H1 (cell line): Measurements from ENCODE around the gene XPNPEP1. TPM values are rescaled to one million over a fixed set of nuclear protein-coding genes. Genes with fewer than 3 reads are reported as not detected.

ENCODE experiments used
- CTCF ChIA-PET: fragments of 300-600 bp; sonication (Branson Sonifier 250); formaldehyde crosslinking; loops from one replicate; lab custom pipeline; 2021; ENCODE audit not compliant: partially characterized antibody; lab: Charles Lee
- POLR2A ChIA-PET: fragments of 300-600 bp; sonication (Branson Sonifier 250); formaldehyde crosslinking; loops from one replicate; lab custom pipeline; 2021; ENCODE audit warnings: inconsistent platforms; ENCODE audit not compliant: partially characterized antibody; lab: Charles Lee
- DNase-seq, 2 experiments: peaks; one replicate each; pipeline versions ENCODE4 v3.0.0 to v3.0.0-alpha.2; 2010 to 2022; ENCODE audit warnings: low spot score in 2 of 2, low read depth in 1 of 2, mixed read lengths in 1 of 2
- FAIRE-seq: peaks from 2 replicates; lab custom pipeline; 2011; peaks lifted over from hg19 to GRCh38; lab: Jason Lieb, UNC
- H2AFZ ChIP-seq: 2 replicates; pipeline ENCODE4 v1.8.1; 2012; ENCODE audit warnings: low read length, inconsistent platforms
- H2AK5ac ChIP-seq: 2 replicates; pipeline ENCODE4 v1.6.1; 2013; ENCODE audit warnings: low read depth, low read length
- H2BK120ac ChIP-seq: replicated peaks from 2 replicates; pipeline ENCODE3; 2013; ENCODE audit warnings: low read depth, low read length, inconsistent platforms
- H2BK12ac ChIP-seq: 2 replicates; pipeline ENCODE4 v1.6.1; 2013; ENCODE audit warnings: low read depth, low read length
- H2BK15ac ChIP-seq: 2 replicates; pipeline ENCODE4 v1.6.1; 2013; ENCODE audit warnings: low read length
- H2BK20ac ChIP-seq: 2 replicates; pipeline ENCODE4 v1.6.1; 2013; ENCODE audit warnings: low read length
- H2BK5ac ChIP-seq: 2 replicates; pipeline ENCODE4 v1.6.1; 2013; ENCODE audit warnings: low read depth, low read length
- H3K14ac ChIP-seq: 2 replicates; pipeline ENCODE4 v1.6.1; 2013; ENCODE audit warnings: inconsistent platforms; ENCODE audit not compliant: insufficient read length
- H3K18ac ChIP-seq: 2 replicates; pipeline ENCODE4 v1.6.1; 2013; ENCODE audit warnings: low read length; ENCODE audit errors: extremely low read depth
- H3K23ac ChIP-seq: 2 replicates; pipeline ENCODE4 v1.6.1; 2013; ENCODE audit warnings: inconsistent platforms; ENCODE audit not compliant: insufficient read length
- H3K23me2 ChIP-seq: 2 replicates; pipeline ENCODE4 v1.6.1; 2013; ENCODE audit warnings: low read depth, low read length
- H3K27ac ChIP-seq: 2 replicates; pipeline ENCODE4 v1.6.1; 2011; ENCODE audit warnings: low read depth, low read length, inconsistent platforms
- H3K27me3 ChIP-seq, 4 experiments: replicated peaks in 1 of 4; 1 replicate in 1 of 4; 2 replicates in 3 of 4; pipeline versions ENCODE4 v1.6.1 to v1.8.1; 2011 to 2013; ENCODE audit warnings: low read length in 3 of 4, mild to moderate bottlenecking in 3 of 4, inconsistent platforms in 2 of 4, mixed read lengths in 2 of 4, moderate library complexity in 1 of 4; ENCODE audit not compliant: control insufficient read depth in 3 of 4, insufficient read depth in 3 of 4; ENCODE audit errors: extremely low read depth in 1 of 4
- H3K36me3 ChIP-seq, 4 experiments: 2 replicates each; pipeline versions ENCODE4 v1.6.1 to v1.8.1; 2011 to 2013; ENCODE audit warnings: mild to moderate bottlenecking in 4 of 4, low read length in 3 of 4, moderate library complexity in 2 of 4, control low read depth in 1 of 4, inconsistent platforms in 1 of 4; ENCODE audit not compliant: insufficient read depth in 4 of 4, control insufficient read depth in 2 of 4
- H3K4ac ChIP-seq: replicated peaks from 2 replicates; pipeline ENCODE3; 2013; ENCODE audit warnings: low read length, low read depth, mixed read lengths, inconsistent platforms; ENCODE audit not compliant: insufficient read length
- H3K4me1 ChIP-seq, 4 experiments: replicated peaks in 1 of 4; 1 replicate in 1 of 4; 2 replicates in 3 of 4; pipeline versions ENCODE4 v1.6.1 to v1.8.1; 2011 to 2013; ENCODE audit warnings: low read length in 3 of 4, inconsistent platforms in 2 of 4, mixed read lengths in 1 of 4; ENCODE audit not compliant: insufficient read depth in 4 of 4, control insufficient read depth in 3 of 4
- H3K4me2 ChIP-seq, 2 experiments: 2 replicates each; pipeline versions ENCODE4 v1.6.1 to v1.8.1; 2011 to 2013; ENCODE audit warnings: low read depth in 2 of 2, low read length in 2 of 2, control low read depth in 1 of 2, inconsistent platforms in 1 of 2, mild to moderate bottlenecking in 1 of 2; ENCODE audit not compliant: insufficient read depth in 1 of 2
- H3K4me3 ChIP-seq, 4 experiments: fragments of 200-600, 300-600 bp in 1 of 4; sonication (generic), shearing (Covaris generic), sonication (Bioruptor Twin) in 1 of 4; 2 replicates each; pipeline versions ENCODE4 v1.5.1 to v1.8.1; 2011 to 2016; ENCODE audit warnings: low read length in 4 of 4, low read depth in 3 of 4, control low read depth in 2 of 4, inconsistent platforms in 2 of 4, mild to moderate bottlenecking in 2 of 4, mixed read lengths in 1 of 4, moderate library complexity in 1 of 4; ENCODE audit not compliant: insufficient read depth in 2 of 4; ENCODE audit errors: extremely low read depth in 1 of 4
- H3K56ac ChIP-seq: replicated peaks from 2 replicates; pipeline ENCODE3; 2013; ENCODE audit warnings: low read depth, mild to moderate bottlenecking, mixed read lengths, low read length, inconsistent platforms; ENCODE audit not compliant: insufficient read length
- H3K79me1 ChIP-seq: 2 replicates; pipeline ENCODE4 v1.6.1; 2013; ENCODE audit warnings: low read depth, low read length, control low read depth
- H3K79me2 ChIP-seq, 2 experiments: 2 replicates each; pipeline versions ENCODE4 v1.6.1 to v1.8.1; 2012 to 2013; ENCODE audit warnings: low read length in 2 of 2, mild to moderate bottlenecking in 2 of 2, inconsistent platforms in 1 of 2; ENCODE audit not compliant: insufficient read depth in 2 of 2, control insufficient read depth in 1 of 2
- H3K9ac ChIP-seq, 4 experiments: replicated peaks in 1 of 4; 1 replicate in 1 of 4; 2 replicates in 3 of 4; pipeline versions ENCODE4 v1.6.1 to v1.8.1; 2011 to 2013; ENCODE audit warnings: low read depth in 3 of 4, low read length in 3 of 4, control low read depth in 2 of 4, mild to moderate bottlenecking in 2 of 4, moderate library complexity in 2 of 4, inconsistent platforms in 1 of 4; ENCODE audit errors: extremely low read depth in 1 of 4
- H3K9me3 ChIP-seq, 2 experiments: 2 replicates each; pipeline versions ENCODE4 v1.6.1 to v1.8.1; 2012 to 2013; ENCODE audit warnings: mild to moderate bottlenecking in 2 of 2, moderate library complexity in 2 of 2, control low read depth in 1 of 2, inconsistent platforms in 1 of 2, low read depth in 1 of 2, low read length in 1 of 2, mixed read lengths in 1 of 2; ENCODE audit not compliant: insufficient read depth in 2 of 2
- H4K20me1 ChIP-seq, 2 experiments: replicated peaks in 1 of 2; 2 replicates each; pipeline versions ENCODE3 to v1.8.1; 2011 to 2013; ENCODE audit warnings: inconsistent platforms in 2 of 2, low read length in 2 of 2, mild to moderate bottlenecking in 1 of 2; ENCODE audit not compliant: insufficient read depth in 2 of 2, control insufficient read depth in 1 of 2
- H4K5ac ChIP-seq: 2 replicates; pipeline ENCODE4 v1.6.1; 2013; ENCODE audit warnings: low read length, low read depth, mixed read lengths, inconsistent platforms; ENCODE audit not compliant: insufficient read length
- H4K8ac ChIP-seq: 2 replicates; pipeline ENCODE4 v1.8.0; 2013; ENCODE audit warnings: mild to moderate bottlenecking, moderate library complexity, low read length, inconsistent platforms; ENCODE audit not compliant: insufficient read depth; ENCODE audit errors: extremely low read depth
- H4K91ac ChIP-seq: replicated peaks from 2 replicates; pipeline ENCODE3; 2013; ENCODE audit warnings: low read length, mixed read lengths, inconsistent platforms; ENCODE audit not compliant: insufficient read length
- ASH2L ChIP-seq: fragments of 200-600, 300-600 bp; sonication (generic); IDR thresholded peaks from one replicate; pipeline ENCODE4 v1.7.1; 2017; ENCODE audit warnings: low read length
- BRCA1 ChIP-seq: IDR thresholded peaks from 2 replicates; pipeline ENCODE4 v1.6.1; 2012; ENCODE audit warnings: low read depth, low read length, improper control_type of control experiment
- CTCF ChIP-seq, 3 experiments: IDR thresholded peaks; 1 replicate in 2 of 3; 2 replicates in 1 of 3; pipeline versions ENCODE4 v1.5.1 to v1.6.1; 2011; ENCODE audit warnings: low read length in 3 of 3, mild to moderate bottlenecking in 3 of 3, inconsistent platforms in 2 of 3, low read depth in 1 of 3, moderate library complexity in 1 of 3; ENCODE audit not compliant: insufficient read depth in 1 of 3; ENCODE audit errors: control extremely low read depth in 1 of 3
- EP300 ChIP-seq, 2 experiments: IDR thresholded peaks; 1 replicate in 1 of 2; 2 replicates in 1 of 2; pipeline ENCODE4 v1.6.1; 2011 to 2012; ENCODE audit warnings: low read depth in 2 of 2, low read length in 2 of 2, mild to moderate bottlenecking in 2 of 2, borderline replicate concordance in 1 of 2, inconsistent platforms in 1 of 2, moderate library complexity in 1 of 2
- RAD21 ChIP-seq, 2 experiments: IDR thresholded peaks in 1 of 2; conservative IDR thresholded peaks in 1 of 2; 2 replicates each; pipeline ENCODE4 v1.6.1; 2011; ENCODE audit warnings: low read depth in 2 of 2, low read length in 2 of 2, improper control_type of control experiment in 1 of 2, inconsistent platforms in 1 of 2, mild to moderate bottlenecking in 1 of 2, moderate library complexity in 1 of 2
- SIN3A ChIP-seq, 2 experiments: IDR thresholded peaks in 1 of 2; conservative IDR thresholded peaks in 1 of 2; 2 replicates each; pipeline ENCODE4 v1.6.1; 2011 to 2012; ENCODE audit warnings: low read length in 2 of 2, improper control_type of control experiment in 1 of 2, low read depth in 1 of 2, mild to moderate bottlenecking in 1 of 2
- YY1 ChIP-seq: IDR thresholded peaks from 2 replicates; pipeline ENCODE4 v1.6.1; 2011; ENCODE audit warnings: low read depth, mild to moderate bottlenecking, low read length
- WGBS, 2 experiments: shearing (Covaris generic) in 1 of 2; methylation state at CpG; one replicate each; pipeline versions ENCODE4 v1.1.6 to v1.1.7; 2013 to 2015; ENCODE audit warnings: low lambda C conversion rate in 2 of 2, mixed read lengths in 2 of 2, inconsistent platforms in 1 of 2, low coverage in 1 of 2, missing lambda C conversion rate in 1 of 2; ENCODE audit not compliant: insufficient replicate concordance in 2 of 2, insufficient coverage in 1 of 2, insufficient read length in 1 of 2; ENCODE audit errors: extremely low coverage in 1 of 2, missing lambda C conversion rate in 1 of 2; 5-methylcytosine and 5-hydroxymethylcytosine counted together
- polyA plus RNA-seq, 7 experiments: library from polyadenylated mRNA; depleted of rRNA in 3 of 7; stranded (reverse) in 5 of 7; unstranded in 2 of 7; fragments of >200 nt in 5 of 7; fragments of 200-250 nt in 2 of 7; gene quantifications; 1 replicate in 5 of 7; 2 replicates in 1 of 7; 4 replicates in 1 of 7; pipeline versions ENCODE4 v1.2.1 to v1.2.3, GENCODE V29; 2011 to 2013; ENCODE audit warnings: missing spikeins in 2 of 7, mixed read lengths in 2 of 7
- total RNA-seq: library from RNA; stranded (reverse); fragmentation: NEBNext Ultra II Directional; extraction: Animal tissue kit (Norgen Biotek cat#: 25700); gene quantifications from 2 replicates; pipeline ENCODE4 v1.2.1, GENCODE V29; 2021

The XPNPEP1 gene
- total and polyA plus RNA-seq, 2 of the 8 experiments (the other 6 are each of a cell fraction or from before 2014, with no cell fraction given), result 61.1 to 201 TPM

- no peak overlapping the region for H2BK5ac ChIP-seq
- H3K79me1 ChIP-seq, result no peaks in the 10 kb centered on the region
- TF ChIP-seq CTCF (IDR thresholded peaks at IDR 0.05; ENCODE audit: control extremely low read depth in 1 of 3, insufficient read depth in 1 of 3, low read depth in 1 of 3, low read length in 3 of 3), result peak; percentile 87 to 99 (median 98)
- TF ChIP-seq SIN3A (conservative IDR thresholded peaks at IDR 0.05 in 1 of 2, IDR thresholded peaks at IDR 0.05 in 1 of 2; ENCODE audit: low read depth in 1 of 2, low read length in 2 of 2), result 0 out of 4 replicates have a peak, but pooled peaks of 1 of the 2 experiments have one; percentile 30
- peak; percentile 97 to 98 for TF ChIP-seq RAD21 (IDR thresholded peaks at IDR 0.05 in 1 of 2, conservative IDR thresholded peaks at IDR 0.05 in 1 of 2; ENCODE audit: low read depth in 2 of 2, low read length in 2 of 2)
- TF ChIP-seq EP300 (IDR thresholded peaks at IDR 0.05; ENCODE audit: borderline replicate concordance in 1 of 2, low read depth in 2 of 2, low read length in 2 of 2), result no peak
- TF ChIP-seq ASH2L, result no peak
- peak; percentile 43; the same call in 1 of the 2 replicates for TF ChIP-seq YY1
- 0 out of 2 replicates have a peak, but pooled peaks have one; percentile 23 for TF ChIP-seq BRCA1
- no peaks in the 10 kb centered on the region for H3K9me3 ChIP-seq
- no peak overlapping the region for H3K4me2 ChIP-seq
- no peak overlapping the region for H2AFZ ChIP-seq
- H2BK20ac ChIP-seq, result no peak overlapping the region
- peak; percentile 29 to 93 for DNase-seq
- no peaks in the 10 kb centered on the region for H3K27me3 ChIP-seq
- no peak overlapping the region for H4K91ac ChIP-seq
- H3K56ac ChIP-seq, result no peak overlapping the region
- no peak overlapping the region for H3K18ac ChIP-seq
- H3K23me2 ChIP-seq, result no peaks in the 10 kb centered on the region
- ChIA-PET CTCF (interaction anchor here (0.6 to 4.1 kb wide), 20 partner anchors 9 to 1315 kb away, joined by 3 to 25 read pairs (median 4); no protein-coding TSS in a partner anchor), POLR2A (no interaction called here)
- no peak overlapping the region for H4K8ac ChIP-seq
- H4K20me1 ChIP-seq, result no peaks in the 10 kb centered on the region
- H3K4me3 ChIP-seq, result no peak overlapping the region
- H2BK120ac ChIP-seq, result no peak overlapping the region
- no peak overlapping the region for H3K23ac ChIP-seq
- H3K9ac ChIP-seq, result no peak overlapping the region
- H3K4me1 ChIP-seq, result no peaks in the 10 kb centered on the region
- H3K36me3 ChIP-seq, result no peaks in the 10 kb centered on the region
- no peak overlapping the region for H3K14ac ChIP-seq
- no peak overlapping the region for H4K5ac ChIP-seq
- peak; percentile 87 for FAIRE-seq
- no peak overlapping the region for H3K27ac ChIP-seq
- 31% methylated on average over 13 of the region's 13 CpGs; no CpG with 5 or more reads in 1 of the 2 experiments for WGBS, 2 experiments
- H2BK15ac ChIP-seq, result no peak overlapping the region
- no peak overlapping the region for H2BK12ac ChIP-seq
- no peaks in the 10 kb centered on the region for H3K79me2 ChIP-seq
- H2AK5ac ChIP-seq, result no peak overlapping the region
- no peak overlapping the region for H3K4ac ChIP-seq
Measured at GRCh38 chr10:109852475-109853037, 70.8 kb downstream of the XPNPEP1 start.
